D341Med (cell line): ENCODE data around the gene TXNL4A.

ENCODE experiments used
- DNase-seq: peaks from one replicate; pipeline ENCODE4 v3.0.0; 2012; ENCODE audit warnings: low spot score

Gene TXNL4A

GRCh38 chr18:79949697-79950487 lies 38.5 kb downstream of the TXNL4A start:
- peak; percentile 29 for DNase-seq

GRCh38 chr18:79948719-79949411 lies 39.5 kb downstream of the TXNL4A start:
- DNase-seq: peak; percentile 26

DNA sequence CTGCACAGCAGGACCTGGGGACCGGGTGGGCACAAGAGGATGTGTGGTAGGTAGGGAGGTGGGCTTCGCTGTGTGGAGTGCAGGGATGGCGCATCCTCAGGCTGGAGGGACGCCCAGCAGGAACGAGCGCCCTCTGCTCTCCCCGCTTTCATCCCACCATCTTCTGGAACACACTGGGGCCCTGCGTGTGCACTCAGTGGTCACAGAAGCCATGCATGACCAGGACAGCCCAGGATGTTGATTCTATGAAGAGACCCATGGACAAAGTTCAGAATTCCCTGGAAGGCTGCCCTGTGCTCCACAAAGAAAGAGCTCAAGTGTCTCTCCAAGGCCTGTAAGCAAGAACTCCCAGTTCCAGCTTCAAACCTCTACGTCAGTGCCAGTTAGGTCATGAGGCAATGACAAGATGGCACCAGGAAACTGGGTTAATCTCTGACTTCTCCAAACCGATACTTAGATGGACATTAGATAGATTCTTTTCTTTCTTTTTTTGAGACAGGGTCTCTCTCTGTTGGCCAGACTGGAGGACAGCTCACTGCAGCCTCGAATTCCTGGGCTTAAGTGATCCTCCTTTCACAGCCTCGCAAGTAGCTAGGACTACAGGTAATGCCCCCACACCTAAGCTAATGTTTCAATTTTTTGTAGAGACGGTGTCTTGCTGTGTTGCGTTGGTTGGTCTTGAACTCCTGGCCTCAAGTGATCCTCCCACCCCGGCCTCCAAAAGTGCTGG lies 40.3 kb downstream of the TXNL4A start:
- DNase-seq: peak; percentile 28

- peak; percentile 37 for DNase-seq
These were observed 41.2 kb downstream of the TXNL4A start for GRCh38 chr18:79947054-79947755.

GRCh38 chr18:79945118-79946042 lies 43.0 kb downstream of the TXNL4A start:
- peak; percentile 35 for DNase-seq

DNA sequence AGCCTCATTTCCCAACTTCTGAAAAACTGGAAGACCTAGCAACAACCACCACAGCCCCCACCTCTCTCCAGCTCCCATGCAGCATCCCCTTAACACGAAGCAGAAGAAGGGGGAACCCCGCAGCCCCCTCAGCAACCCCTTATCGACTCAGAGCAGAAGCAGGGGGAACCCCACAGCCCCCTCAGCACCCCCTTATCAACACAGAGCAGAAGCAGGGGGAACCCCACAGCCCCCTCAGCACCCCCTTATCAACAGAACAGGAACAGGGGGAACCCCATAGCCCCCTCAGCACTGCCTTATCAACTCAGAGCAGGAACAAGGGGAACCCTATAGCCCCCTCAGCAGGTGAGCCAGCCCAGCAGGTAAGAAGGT lies 43.6 kb downstream of the TXNL4A start:
- no peak for DNase-seq

GRCh38 chr18:79944126-79944731 lies 44.1 kb downstream of the TXNL4A start:
- peak; percentile 39 for DNase-seq

GRCh38 chr18:79943608-79944125 lies 44.7 kb downstream of the TXNL4A start:
- peak; percentile 38 for DNase-seq

- DNase-seq: peak; percentile 28
These were observed 45.4 kb downstream of the TXNL4A start for GRCh38 chr18:79942786-79943607.

GRCh38 chr18:79942211-79942610 lies 46.2 kb downstream of the TXNL4A start:
- no peak for DNase-seq

DNA sequence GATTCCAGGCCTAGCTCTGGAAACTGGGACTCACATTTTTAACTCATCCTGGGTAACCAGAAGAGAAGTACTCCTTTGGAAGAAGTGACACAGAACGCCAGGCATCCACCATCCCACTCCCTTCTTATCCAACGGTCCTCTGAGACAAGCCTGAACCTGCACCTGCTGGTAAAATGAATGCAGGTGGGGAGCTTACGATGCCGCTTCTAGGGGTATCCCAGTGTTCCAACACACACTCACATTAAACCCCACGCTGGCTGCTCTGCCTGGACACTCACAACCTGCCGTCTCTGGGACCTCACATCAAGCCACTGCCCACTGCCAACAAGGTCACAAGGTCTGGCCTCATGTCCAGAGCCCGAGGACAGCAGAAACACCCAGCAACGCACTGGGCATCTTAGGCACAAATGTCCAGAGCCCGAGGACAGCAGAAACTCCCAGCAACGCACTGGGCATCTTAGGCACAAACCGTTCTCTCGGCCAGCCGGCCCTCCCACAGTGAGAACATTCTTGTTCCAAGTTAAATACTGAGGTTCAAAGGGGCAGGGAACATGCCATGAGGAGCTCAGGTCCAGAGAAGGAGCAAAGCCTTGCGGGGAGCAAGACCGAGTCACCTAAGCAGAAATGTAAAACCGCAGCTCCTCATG lies 46.8 kb downstream of the TXNL4A start:
- peak; percentile 24 for DNase-seq

- DNase-seq: peak; percentile 34
These were observed 47.4 kb downstream of the TXNL4A start for GRCh38 chr18:79940814-79941472.

GRCh38 chr18:79940126-79940813 lies 48.1 kb downstream of the TXNL4A start:
- peak; percentile 34 for DNase-seq

DNA sequence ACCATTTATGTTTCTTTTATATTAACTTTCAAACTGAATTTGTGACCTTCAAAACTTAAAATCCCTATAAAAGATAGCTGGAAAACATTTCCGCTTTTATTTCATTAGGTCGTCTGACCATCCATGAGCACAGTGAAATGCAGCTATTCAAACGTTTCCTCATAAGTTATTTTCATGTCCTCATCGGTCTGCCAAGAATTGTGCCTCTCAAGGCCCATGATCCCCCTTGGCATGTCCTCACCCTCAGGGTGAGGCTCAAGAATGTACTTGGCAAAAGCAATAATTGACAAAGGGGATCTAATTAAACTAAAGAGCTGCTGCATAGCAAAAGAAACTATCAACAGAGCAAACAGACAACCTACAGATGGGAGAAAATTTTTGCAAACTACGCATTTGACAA lies 49.3 kb downstream of the TXNL4A start:
- DNase-seq: no peak

- DNase-seq: peak; percentile 38
These were observed 50.2 kb downstream of the TXNL4A start for GRCh38 chr18:79938196-79938595.

DNA sequence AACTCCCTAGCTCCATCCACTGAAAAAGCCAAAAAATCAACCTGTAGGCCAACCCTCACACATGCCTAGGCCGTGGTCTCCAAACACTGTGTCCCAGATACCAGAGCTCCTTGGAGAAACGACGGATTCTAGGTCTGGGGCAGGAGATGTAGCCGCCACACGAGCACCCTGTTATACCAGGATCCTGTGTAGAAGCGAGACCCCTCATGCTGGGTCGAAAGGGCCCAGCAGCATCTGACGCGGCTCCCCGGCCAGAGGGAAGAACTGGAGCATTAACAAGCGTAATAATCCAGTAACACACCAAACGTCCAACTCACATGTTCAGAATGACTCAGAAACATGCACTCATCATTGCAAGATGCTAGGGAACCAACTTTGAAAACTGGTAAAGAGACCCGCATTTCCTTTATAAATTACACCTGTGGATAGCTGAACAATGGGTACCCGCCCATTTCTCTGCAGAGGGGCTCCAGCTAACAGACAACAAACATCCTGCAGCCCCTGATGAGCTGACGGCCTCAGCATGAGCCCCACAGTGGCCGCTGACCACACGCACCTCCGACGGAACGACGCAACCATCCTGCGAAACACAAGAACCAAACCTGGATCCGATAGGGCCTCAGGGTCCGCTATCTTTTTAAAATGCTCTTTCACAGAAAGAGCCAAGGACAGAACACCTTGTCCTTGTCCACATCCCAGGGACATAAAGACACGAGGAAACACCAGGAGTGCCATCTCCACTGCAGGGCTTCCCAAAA lies 51.1 kb downstream of the TXNL4A start:
- peak; percentile 30 for DNase-seq

GRCh38 chr18:79936641-79937040 lies 51.7 kb downstream of the TXNL4A start:
- peak; percentile 24 for DNase-seq
